Inflammatory macrophage treated with lipopolysaccharide for 4 hours (primary cell): ENCODE measurements around the gene ILF2.
A peak's percentile ranks its signal among the peaks of the same experiment; 100 is the strongest.
"Not testable (repeated sequence)": the region's sequence is repeated elsewhere in the genome, so short reads cannot be mapped to it uniquely, and the experiment has no call there.

Experiments
- DNase-seq: peaks from one replicate; pipeline ENCODE4 v3.0.0-alpha.2; 2020

The ILF2 gene

GRCh38 chr1:153670859-153671627 lies at the start of gene ILF2:
TSS of gene ILF2 (minus strand) at chr1:153670993. CDS start at chr1:153670922, 71 bp downstream.
- peak; percentile 100 for DNase-seq

- no peak for DNase-seq
Observed at GRCh38 chr1:153717330-153717729, 46.5 kb upstream of the ILF2 start.

- DNase-seq: not testable (repeated sequence)
Observed at GRCh38 chr1:153716211-153716610, 45.4 kb upstream of the ILF2 start.

- DNase-seq: no peak
Observed at GRCh38 chr1:153711026-153711425, 40.2 kb upstream of the ILF2 start.

- DNase-seq: no peak
Observed at GRCh38 chr1:153705484-153705883, 34.7 kb upstream of the ILF2 start.

GRCh38 chr1:153699768-153700167 lies 29.0 kb upstream of the ILF2 start:
- DNase-seq: no peak

- DNase-seq: peak; percentile 31
Observed at GRCh38 chr1:153698923-153699714, 28.3 kb upstream of the ILF2 start.

- DNase-seq: peak; percentile 37
Observed at GRCh38 chr1:153698020-153698922, 27.5 kb upstream of the ILF2 start.

GRCh38 chr1:153697191-153698019 lies 26.6 kb upstream of the ILF2 start:
- no peak for DNase-seq

GRCh38 chr1:153696741-153697140 lies 25.9 kb upstream of the ILF2 start:
- DNase-seq: no peak

GRCh38 chr1:153693466-153693865 lies 22.7 kb upstream of the ILF2 start:
- no peak for DNase-seq

- DNase-seq: no peak
Observed at GRCh38 chr1:153688736-153689328, 18.0 kb upstream of the ILF2 start.

- DNase-seq: peak; percentile 27
Observed at GRCh38 chr1:153688276-153688675, 17.5 kb upstream of the ILF2 start.

GRCh38 chr1:153687346-153688125 lies 16.7 kb upstream of the ILF2 start:
- DNase-seq: peak; percentile 18

- DNase-seq: no peak
Observed at GRCh38 chr1:153685544-153686340, 14.9 kb upstream of the ILF2 start.

GRCh38 chr1:153684892-153685291 lies 14.1 kb upstream of the ILF2 start:
- DNase-seq: no peak

- peak; percentile 45 for DNase-seq
Observed at GRCh38 chr1:153683854-153684253, 13.1 kb upstream of the ILF2 start.

- no peak for DNase-seq
Observed at GRCh38 chr1:153682730-153683129, 11.9 kb upstream of the ILF2 start.

GRCh38 chr1:153680120-153680403 lies 9.3 kb upstream of the ILF2 start:
- DNase-seq: no peak
